Measurements from ENCODE around the gene DCDC2B.
A peak's percentile ranks its signal among the peaks of the same experiment; 100 is the strongest.

Gene DCDC2B

DNA sequence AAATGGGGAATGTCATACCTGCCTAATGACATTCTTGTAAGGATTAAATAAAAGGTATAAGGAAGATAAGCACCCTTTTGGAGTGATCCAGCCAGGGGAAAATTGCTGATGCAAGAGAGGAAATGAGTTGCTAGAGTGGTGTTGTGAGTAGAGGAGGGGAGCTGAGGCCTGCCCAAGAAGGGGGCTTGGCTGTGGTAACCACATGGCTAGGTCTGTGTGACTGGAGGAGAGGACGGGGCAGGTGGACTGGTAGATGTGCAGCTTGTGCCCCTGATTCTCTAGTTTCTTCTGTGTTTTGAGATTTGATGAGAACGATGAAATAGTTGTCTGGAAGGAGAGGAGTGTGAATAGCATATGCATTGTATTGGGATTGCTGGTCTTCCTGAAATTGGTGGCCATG is 22.8 kb upstream of the DCDC2B start:
- H3K4me3 ChIP-seq (ENCODE audit: low read depth in 1 of 2, low read length in 2 of 2) = no peak overlapping the region
- H3K4me1 ChIP-seq (ENCODE audit: insufficient read depth, low read length) = peaks cover 55% of the 10 kb centered on the region
- TF ChIP-seq EZH2 (IDR thresholded peaks at IDR 0.05; ENCODE audit: borderline replicate concordance, low read depth, low read length, severe bottlenecking) = no peak
- TF ChIP-seq, protein P1, sequence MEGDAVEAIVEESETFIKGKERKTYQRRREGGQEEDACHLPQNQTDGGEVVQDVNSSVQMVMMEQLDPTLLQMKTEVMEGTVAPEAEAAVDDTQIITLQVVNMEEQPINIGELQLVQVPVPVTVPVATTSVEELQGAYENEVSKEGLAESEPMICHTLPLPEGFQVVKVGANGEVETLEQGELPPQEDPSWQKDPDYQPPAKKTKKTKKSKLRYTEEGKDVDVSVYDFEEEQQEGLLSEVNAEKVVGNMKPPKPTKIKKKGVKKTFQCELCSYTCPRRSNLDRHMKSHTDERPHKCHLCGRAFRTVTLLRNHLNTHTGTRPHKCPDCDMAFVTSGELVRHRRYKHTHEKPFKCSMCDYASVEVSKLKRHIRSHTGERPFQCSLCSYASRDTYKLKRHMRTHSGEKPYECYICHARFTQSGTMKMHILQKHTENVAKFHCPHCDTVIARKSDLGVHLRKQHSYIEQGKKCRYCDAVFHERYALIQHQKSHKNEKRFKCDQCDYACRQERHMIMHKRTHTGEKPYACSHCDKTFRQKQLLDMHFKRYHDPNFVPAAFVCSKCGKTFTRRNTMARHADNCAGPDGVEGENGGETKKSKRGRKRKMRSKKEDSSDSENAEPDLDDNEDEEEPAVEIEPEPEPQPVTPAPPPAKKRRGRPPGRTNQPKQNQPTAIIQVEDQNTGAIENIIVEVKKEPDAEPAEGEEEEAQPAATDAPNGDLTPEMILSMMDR (IDR thresholded peaks at IDR 0.05; ENCODE audit: borderline replicate concordance, extremely low read depth, low read length, poor library complexity, severe bottlenecking) = no peak
- peak overlapping the region; percentile 45 for H3K27ac ChIP-seq (ENCODE audit: low read length)
- peaks cover 35% of the 10 kb centered on the region for H4K20me1 ChIP-seq (ENCODE audit: insufficient read depth, low read length)
- peak overlapping the region; percentile 10; the same call in 1 of the 2 replicates for H3K4me2 ChIP-seq (ENCODE audit: insufficient read depth, low read length)
- peak overlapping the region; percentile 22 for H3K9ac ChIP-seq (ENCODE audit: low read depth, low read length)
- no peaks in the 10 kb centered on the region for H3K9me3 ChIP-seq (ENCODE audit: insufficient read depth, low read length, severe bottlenecking)
- H3K79me2 ChIP-seq (ENCODE audit: insufficient read depth, low read length) = peaks cover 73% of the 10 kb centered on the region
- H2AFZ ChIP-seq (ENCODE audit: low read depth, low read length) = no peak overlapping the region
- peak; percentile 72 for DNase-seq
- peaks cover 91% of the 10 kb centered on the region for H3K36me3 ChIP-seq (ENCODE audit: insufficient read depth, low read length)
- H3K27me3 ChIP-seq (ENCODE audit: insufficient read depth, low read length, poor library complexity) = no peaks in the 10 kb centered on the region
- peak; percentile 88 for ATAC-seq (ENCODE audit: insufficient read depth, low read depth)

DNA sequence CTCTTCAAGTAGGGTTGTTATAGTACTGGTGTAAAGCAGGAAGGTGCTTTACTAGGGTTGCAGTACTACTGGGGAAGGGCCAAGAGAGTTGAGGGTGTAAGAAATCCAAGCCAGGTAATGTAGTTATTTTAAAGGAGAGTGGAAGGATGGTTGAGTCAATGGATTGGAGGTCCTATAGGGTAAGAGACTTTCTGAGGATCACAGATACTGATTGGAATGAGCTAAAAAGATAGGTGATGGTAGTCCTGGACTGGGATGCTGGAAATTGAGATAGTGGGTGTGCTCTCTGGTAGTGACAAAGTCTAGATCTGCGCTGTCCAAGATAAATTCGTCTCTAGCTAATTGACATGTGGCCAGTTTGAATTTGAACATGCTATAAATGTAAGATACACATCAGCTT is 22.4 kb upstream of the DCDC2B start:
- Histone ChIP-seq H2AFZ (ENCODE audit: low read depth, low read length) (no peak overlapping the region), H3K4me3 (ENCODE audit: low read depth in 1 of 2, low read length in 2 of 2) (no peak overlapping the region), H3K9me3 (ENCODE audit: insufficient read depth, low read length, severe bottlenecking) (no peaks in the 10 kb centered on the region), H3K4me2 (ENCODE audit: insufficient read depth, low read length) (peak overlapping the region; percentile 10; the same call in 1 of the 2 replicates), H3K27ac (ENCODE audit: low read length) (peak overlapping the region; percentile 45), H3K4me1 (ENCODE audit: insufficient read depth, low read length) (peaks cover 50% of the 10 kb centered on the region), H4K20me1 (ENCODE audit: insufficient read depth, low read length) (peaks cover 34% of the 10 kb centered on the region), H3K9ac (ENCODE audit: low read depth, low read length) (peak overlapping the region; percentile 22), H3K36me3 (ENCODE audit: insufficient read depth, low read length) (peaks cover 91% of the 10 kb centered on the region), H3K79me2 (ENCODE audit: insufficient read depth, low read length) (peaks cover 69% of the 10 kb centered on the region), H3K27me3 (ENCODE audit: insufficient read depth, low read length, poor library complexity) (no peaks in the 10 kb centered on the region)
- DNase-seq (no peak), ATAC-seq (ENCODE audit: insufficient read depth, low read depth) (peak; percentile 18; the same call in 2 of the 3 replicates)
- TF ChIP-seq, protein P1 (IDR thresholded peaks at IDR 0.05; ENCODE audit: borderline replicate concordance, extremely low read depth, low read length, poor library complexity, severe bottlenecking) = no peak
- TF ChIP-seq EZH2 (IDR thresholded peaks at IDR 0.05; ENCODE audit: borderline replicate concordance, low read depth, low read length, severe bottlenecking) = no peak

DNA sequence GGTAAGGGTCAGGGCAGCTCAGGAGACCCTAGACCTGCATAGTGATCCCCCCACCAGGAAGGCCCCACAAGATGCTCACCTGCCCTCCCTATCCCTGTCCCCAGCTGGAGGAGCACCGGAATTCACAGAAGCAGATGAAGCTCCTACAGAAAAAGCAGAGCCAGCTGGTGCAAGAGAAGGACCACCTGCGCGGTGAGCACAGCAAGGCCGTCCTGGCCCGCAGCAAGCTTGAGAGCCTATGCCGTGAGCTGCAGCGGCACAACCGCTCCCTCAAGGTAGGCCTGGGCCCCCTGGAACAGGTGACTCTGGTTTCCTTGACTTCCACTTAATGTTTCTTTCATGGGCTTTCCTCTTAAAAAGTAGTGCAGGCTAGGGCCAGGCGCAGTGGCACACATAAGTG is 21.0 kb upstream of the DCDC2B start:
- Histone ChIP-seq H3K9ac (ENCODE audit: low read depth, low read length) (no peak overlapping the region), H3K27ac (ENCODE audit: low read length) (no peak overlapping the region), H4K20me1 (ENCODE audit: insufficient read depth, low read length) (peaks cover 42% of the 10 kb centered on the region), H2AFZ (ENCODE audit: low read depth, low read length) (no peak overlapping the region), H3K27me3 (ENCODE audit: insufficient read depth, low read length, poor library complexity) (no peaks in the 10 kb centered on the region), H3K79me2 (ENCODE audit: insufficient read depth, low read length) (peaks cover 55% of the 10 kb centered on the region), H3K4me3 (ENCODE audit: low read depth in 1 of 2, low read length in 2 of 2) (no peak overlapping the region), H3K9me3 (ENCODE audit: insufficient read depth, low read length, severe bottlenecking) (no peaks in the 10 kb centered on the region), H3K36me3 (ENCODE audit: insufficient read depth, low read length) (peaks cover 91% of the 10 kb centered on the region), H3K4me1 (ENCODE audit: insufficient read depth, low read length) (peaks cover 41% of the 10 kb centered on the region), H3K4me2 (ENCODE audit: insufficient read depth, low read length) (no peak overlapping the region)
- ATAC-seq (ENCODE audit: insufficient read depth, low read depth) = no peak
- no peak for TF ChIP-seq EZH2 (IDR thresholded peaks at IDR 0.05; ENCODE audit: borderline replicate concordance, low read depth, low read length, severe bottlenecking)
- TF ChIP-seq, protein P1 (IDR thresholded peaks at IDR 0.05; ENCODE audit: borderline replicate concordance, extremely low read depth, low read length, poor library complexity, severe bottlenecking) = no peak
- no peak for DNase-seq

Measured in DND-41 (cell line).